ENCODE measurements around the gene GPR141. TPM values are rescaled to one million over a fixed set of nuclear protein-coding genes. Genes with fewer than 3 reads are reported as not detected.

GPR141 gene
- polyA plus RNA-seq, 1 of the 3 experiments (the other 2 are of a cell fraction), result not detected

DNA sequence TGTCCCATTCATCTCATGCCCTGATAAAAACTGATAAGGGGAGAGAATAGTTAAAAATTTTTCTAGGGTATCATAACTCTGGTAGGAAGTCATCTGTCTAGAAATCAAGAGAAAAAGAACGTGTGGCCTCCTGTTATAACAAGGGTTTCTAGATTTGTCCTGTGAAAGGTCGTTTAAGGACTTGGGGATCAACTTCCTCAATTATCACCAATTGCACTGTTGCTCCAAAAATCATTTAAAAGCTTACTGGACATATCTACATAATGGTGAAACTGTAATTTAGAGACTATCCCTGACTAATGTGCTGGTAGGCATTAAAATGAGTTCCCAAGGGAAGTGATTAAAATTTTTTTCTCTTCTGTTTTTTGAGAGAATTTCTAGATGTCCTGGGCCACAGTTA lies 58.2 kb downstream of the GPR141 start:
- H3K27ac ChIP-seq (ENCODE audit: low read depth in 2 of 2, low read length in 1 of 2), result no peak overlapping the region
- no peak overlapping the region for H3K4me2 ChIP-seq
- H3F3A ChIP-seq (replicated peaks; ENCODE audit: insufficient read depth), result no peaks in the 10 kb centered on the region
- H3K9me3 ChIP-seq, result peaks cover 4% of the 10 kb centered on the region; the same call in 1 of the 2 replicates
- no peak overlapping the region for H3K9ac ChIP-seq
- ChIA-PET CTCF (interaction anchor here (0.6 to 1.5 kb wide), 5 partner anchors 9 to 534 kb away, joined by 3 to 4 read pairs (median 3); partner anchors contain the start of gene ELMO1), POLR2A (no interaction called here)
- TF ChIP-seq EZH2phosphoT487 (IDR thresholded peaks at IDR 0.05; ENCODE audit: borderline replicate concordance, low read depth) (no peak), TCF12 (IDR thresholded peaks at IDR 0.05) (no peak), GABPA (IDR thresholded peaks at IDR 0.05; ENCODE audit: low read depth) (no peak), TEAD4 (IDR thresholded peaks at IDR 0.05; ENCODE audit: borderline replicate concordance, insufficient read depth) (no peak), YY1 (IDR thresholded peaks at IDR 0.05; ENCODE audit: low read depth) (no peak), POLR2AphosphoS5 (IDR thresholded peaks at IDR 0.05; ENCODE audit: low read depth, low read length) (no peak), RFX5 (IDR thresholded peaks at IDR 0.05; ENCODE audit: low read length) (no peak), SIN3A (IDR thresholded peaks at IDR 0.05; ENCODE audit: borderline replicate concordance, low read depth, low read length) (no peak), EP300 (IDR thresholded peaks at IDR 0.05; ENCODE audit: borderline replicate concordance in 1 of 2, low read depth in 1 of 2, low read length in 1 of 2) (no peak), MXI1 (IDR thresholded peaks at IDR 0.05; ENCODE audit: low read depth, low read length) (no peak), RXRA (IDR thresholded peaks at IDR 0.05; ENCODE audit: borderline replicate concordance, low read depth) (no peak), RAD21 (IDR thresholded peaks at IDR 0.05; ENCODE audit: low read length) (no peak), MEF2A (IDR thresholded peaks at IDR 0.05; ENCODE audit: borderline replicate concordance, low read depth) (no peak), FOSL2 (IDR thresholded peaks at IDR 0.05; ENCODE audit: borderline replicate concordance, low read depth) (no peak)
- TF ChIP-seq, protein P1, sequence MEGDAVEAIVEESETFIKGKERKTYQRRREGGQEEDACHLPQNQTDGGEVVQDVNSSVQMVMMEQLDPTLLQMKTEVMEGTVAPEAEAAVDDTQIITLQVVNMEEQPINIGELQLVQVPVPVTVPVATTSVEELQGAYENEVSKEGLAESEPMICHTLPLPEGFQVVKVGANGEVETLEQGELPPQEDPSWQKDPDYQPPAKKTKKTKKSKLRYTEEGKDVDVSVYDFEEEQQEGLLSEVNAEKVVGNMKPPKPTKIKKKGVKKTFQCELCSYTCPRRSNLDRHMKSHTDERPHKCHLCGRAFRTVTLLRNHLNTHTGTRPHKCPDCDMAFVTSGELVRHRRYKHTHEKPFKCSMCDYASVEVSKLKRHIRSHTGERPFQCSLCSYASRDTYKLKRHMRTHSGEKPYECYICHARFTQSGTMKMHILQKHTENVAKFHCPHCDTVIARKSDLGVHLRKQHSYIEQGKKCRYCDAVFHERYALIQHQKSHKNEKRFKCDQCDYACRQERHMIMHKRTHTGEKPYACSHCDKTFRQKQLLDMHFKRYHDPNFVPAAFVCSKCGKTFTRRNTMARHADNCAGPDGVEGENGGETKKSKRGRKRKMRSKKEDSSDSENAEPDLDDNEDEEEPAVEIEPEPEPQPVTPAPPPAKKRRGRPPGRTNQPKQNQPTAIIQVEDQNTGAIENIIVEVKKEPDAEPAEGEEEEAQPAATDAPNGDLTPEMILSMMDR (IDR thresholded peaks at IDR 0.05), result no peak
- TF ChIP-seq, protein P2, sequence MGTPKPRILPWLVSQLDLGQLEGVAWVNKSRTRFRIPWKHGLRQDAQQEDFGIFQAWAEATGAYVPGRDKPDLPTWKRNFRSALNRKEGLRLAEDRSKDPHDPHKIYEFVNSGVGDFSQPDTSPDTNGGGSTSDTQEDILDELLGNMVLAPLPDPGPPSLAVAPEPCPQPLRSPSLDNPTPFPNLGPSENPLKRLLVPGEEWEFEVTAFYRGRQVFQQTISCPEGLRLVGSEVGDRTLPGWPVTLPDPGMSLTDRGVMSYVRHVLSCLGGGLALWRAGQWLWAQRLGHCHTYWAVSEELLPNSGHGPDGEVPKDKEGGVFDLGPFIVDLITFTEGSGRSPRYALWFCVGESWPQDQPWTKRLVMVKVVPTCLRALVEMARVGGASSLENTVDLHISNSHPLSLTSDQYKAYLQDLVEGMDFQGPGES (IDR thresholded peaks at IDR 0.05; ENCODE audit: low read depth, low read length), result no peak
- TF ChIP-seq, protein P3, sequence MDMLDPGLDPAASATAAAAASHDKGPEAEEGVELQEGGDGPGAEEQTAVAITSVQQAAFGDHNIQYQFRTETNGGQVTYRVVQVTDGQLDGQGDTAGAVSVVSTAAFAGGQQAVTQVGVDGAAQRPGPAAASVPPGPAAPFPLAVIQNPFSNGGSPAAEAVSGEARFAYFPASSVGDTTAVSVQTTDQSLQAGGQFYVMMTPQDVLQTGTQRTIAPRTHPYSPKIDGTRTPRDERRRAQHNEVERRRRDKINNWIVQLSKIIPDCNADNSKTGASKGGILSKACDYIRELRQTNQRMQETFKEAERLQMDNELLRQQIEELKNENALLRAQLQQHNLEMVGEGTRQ (IDR thresholded peaks at IDR 0.05; ENCODE audit: borderline replicate concordance, low read depth, low read length), result no peak
- TF ChIP-seq, protein P4, sequence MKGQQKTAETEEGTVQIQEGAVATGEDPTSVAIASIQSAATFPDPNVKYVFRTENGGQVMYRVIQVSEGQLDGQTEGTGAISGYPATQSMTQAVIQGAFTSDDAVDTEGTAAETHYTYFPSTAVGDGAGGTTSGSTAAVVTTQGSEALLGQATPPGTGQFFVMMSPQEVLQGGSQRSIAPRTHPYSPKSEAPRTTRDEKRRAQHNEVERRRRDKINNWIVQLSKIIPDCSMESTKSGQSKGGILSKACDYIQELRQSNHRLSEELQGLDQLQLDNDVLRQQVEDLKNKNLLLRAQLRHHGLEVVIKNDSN (IDR thresholded peaks at IDR 0.05; ENCODE audit: borderline replicate concordance, low read depth), result no peak
- TF ChIP-seq, protein P5, sequence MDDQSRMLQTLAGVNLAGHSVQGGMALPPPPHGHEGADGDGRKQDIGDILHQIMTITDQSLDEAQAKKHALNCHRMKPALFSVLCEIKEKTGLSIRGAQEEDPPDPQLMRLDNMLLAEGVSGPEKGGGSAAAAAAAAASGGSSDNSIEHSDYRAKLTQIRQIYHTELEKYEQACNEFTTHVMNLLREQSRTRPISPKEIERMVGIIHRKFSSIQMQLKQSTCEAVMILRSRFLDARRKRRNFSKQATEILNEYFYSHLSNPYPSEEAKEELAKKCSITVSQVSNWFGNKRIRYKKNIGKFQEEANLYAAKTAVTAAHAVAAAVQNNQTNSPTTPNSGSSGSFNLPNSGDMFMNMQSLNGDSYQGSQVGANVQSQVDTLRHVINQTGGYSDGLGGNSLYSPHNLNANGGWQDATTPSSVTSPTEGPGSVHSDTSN (IDR thresholded peaks at IDR 0.05), result no peak
- TF ChIP-seq, protein P6, sequence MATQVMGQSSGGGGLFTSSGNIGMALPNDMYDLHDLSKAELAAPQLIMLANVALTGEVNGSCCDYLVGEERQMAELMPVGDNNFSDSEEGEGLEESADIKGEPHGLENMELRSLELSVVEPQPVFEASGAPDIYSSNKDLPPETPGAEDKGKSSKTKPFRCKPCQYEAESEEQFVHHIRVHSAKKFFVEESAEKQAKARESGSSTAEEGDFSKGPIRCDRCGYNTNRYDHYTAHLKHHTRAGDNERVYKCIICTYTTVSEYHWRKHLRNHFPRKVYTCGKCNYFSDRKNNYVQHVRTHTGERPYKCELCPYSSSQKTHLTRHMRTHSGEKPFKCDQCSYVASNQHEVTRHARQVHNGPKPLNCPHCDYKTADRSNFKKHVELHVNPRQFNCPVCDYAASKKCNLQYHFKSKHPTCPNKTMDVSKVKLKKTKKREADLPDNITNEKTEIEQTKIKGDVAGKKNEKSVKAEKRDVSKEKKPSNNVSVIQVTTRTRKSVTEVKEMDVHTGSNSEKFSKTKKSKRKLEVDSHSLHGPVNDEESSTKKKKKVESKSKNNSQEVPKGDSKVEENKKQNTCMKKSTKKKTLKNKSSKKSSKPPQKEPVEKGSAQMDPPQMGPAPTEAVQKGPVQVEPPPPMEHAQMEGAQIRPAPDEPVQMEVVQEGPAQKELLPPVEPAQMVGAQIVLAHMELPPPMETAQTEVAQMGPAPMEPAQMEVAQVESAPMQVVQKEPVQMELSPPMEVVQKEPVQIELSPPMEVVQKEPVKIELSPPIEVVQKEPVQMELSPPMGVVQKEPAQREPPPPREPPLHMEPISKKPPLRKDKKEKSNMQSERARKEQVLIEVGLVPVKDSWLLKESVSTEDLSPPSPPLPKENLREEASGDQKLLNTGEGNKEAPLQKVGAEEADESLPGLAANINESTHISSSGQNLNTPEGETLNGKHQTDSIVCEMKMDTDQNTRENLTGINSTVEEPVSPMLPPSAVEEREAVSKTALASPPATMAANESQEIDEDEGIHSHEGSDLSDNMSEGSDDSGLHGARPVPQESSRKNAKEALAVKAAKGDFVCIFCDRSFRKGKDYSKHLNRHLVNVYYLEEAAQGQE (IDR thresholded peaks at IDR 0.05; ENCODE audit: low read depth, low read length), result no peak
- no peaks in the 10 kb centered on the region for H3K36me3 ChIP-seq (replicated peaks in 1 of 2; ENCODE audit: control insufficient read depth in 1 of 2, insufficient read depth in 2 of 2, low read length in 1 of 2)
- H3K79me2 ChIP-seq (ENCODE audit: insufficient read depth), result no peaks in the 10 kb centered on the region
- no peak overlapping the region for H2AFZ ChIP-seq (ENCODE audit: low read depth)
- H4K20me1 ChIP-seq (ENCODE audit: insufficient read depth), result no peaks in the 10 kb centered on the region
- 16% methylated on average over 2 of the region's 2 CpGs for WGBS (ENCODE audit: low lambda C conversion rate)
- H3K9me2 ChIP-seq, result 0 out of 2 replicates have a peak, but pooled peaks cover 4% of the 10 kb centered on the region
- DNase-seq, result no peak
- H3K27me3 ChIP-seq (ENCODE audit: insufficient read depth), result no peaks in the 10 kb centered on the region
- no peak overlapping the region for H3K4me3 ChIP-seq (ENCODE audit: low read depth in 2 of 2, low read length in 1 of 2)
- H3K4me1 ChIP-seq (ENCODE audit: control insufficient read depth in 1 of 2, insufficient read depth in 2 of 2, low read depth in 1 of 2, low read length in 1 of 2), result no peaks in the 10 kb centered on the region
